Measurements from ENCODE around the gene TGFBR3. TPM values are rescaled to one million over a fixed set of nuclear protein-coding genes. Genes with fewer than 3 reads are reported as not detected.

The TGFBR3 gene
- total and polyA plus RNA-seq, 9 of the 15 experiments (the other 6 are each of a cell fraction or from before 2014, with no cell fraction given) = 3.6 to 32.4 (median 15.6) TPM

DNA sequence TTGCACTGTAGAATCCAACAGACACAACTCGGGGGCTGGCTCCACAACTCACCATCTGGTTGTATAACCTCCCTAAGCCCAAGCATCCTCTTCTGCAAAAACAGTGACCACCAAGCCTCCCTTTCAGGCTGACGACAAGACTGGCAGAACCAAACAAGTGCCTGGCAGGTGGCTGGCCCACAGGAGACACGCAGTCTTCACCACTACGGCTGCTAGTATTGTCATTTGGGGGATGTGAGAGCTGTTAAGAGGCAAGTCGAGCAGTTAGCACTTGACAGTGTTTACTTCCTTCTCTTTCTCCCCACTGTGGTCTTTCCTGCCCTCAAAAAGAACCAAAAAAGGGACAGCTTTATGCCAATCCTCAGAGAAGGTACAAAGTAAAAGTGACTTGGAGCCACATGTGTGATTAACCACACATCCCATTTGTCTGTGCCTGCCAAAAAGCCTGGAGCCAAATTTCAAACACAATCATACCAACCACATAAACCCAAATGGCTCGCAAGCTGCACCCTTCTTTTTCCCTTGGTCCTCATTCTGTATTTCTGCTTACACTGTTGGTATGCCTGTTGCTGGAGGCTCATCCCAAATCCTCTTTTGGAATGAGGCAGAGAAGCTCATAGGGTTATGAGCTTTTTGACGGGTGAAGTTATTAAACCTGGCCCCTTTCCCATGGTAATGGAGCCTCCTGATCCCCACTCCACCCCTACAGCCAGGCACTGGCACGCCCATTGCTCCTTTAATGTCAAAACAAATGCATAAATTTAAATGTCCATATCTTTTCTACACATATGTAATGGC lies 94.1 kb downstream of the TGFBR3 start:
- ATAC-seq (no peak), DNase-seq (ENCODE audit: extremely low read depth in 1 of 4, low spot score in 3 of 4) (no peak), FAIRE-seq (no peak)
- in situ Hi-C loops (cut with MboI) = no loop called here
- TF ChIP-seq BRCA1 (IDR thresholded peaks at IDR 0.05) = no peak
- no peak for TF ChIP-seq BRCA1 (CRISPR knock-in tag; IDR thresholded peaks at IDR 0.05)
- peak; percentile 10 for TF ChIP-seq MEIS2 (IDR thresholded peaks at IDR 0.05; ENCODE audit: partially characterized antibody)
- no peak for TF ChIP-seq ILF3 (IDR thresholded peaks at IDR 0.05; ENCODE audit: borderline replicate concordance)
- TF ChIP-seq NFRKB (IDR thresholded peaks at IDR 0.05; ENCODE audit: low read depth) = no peak
- no peak for TF ChIP-seq RREB1 (CRISPR knock-in tag; IDR thresholded peaks at IDR 0.05)
- TF ChIP-seq, protein P1, sequence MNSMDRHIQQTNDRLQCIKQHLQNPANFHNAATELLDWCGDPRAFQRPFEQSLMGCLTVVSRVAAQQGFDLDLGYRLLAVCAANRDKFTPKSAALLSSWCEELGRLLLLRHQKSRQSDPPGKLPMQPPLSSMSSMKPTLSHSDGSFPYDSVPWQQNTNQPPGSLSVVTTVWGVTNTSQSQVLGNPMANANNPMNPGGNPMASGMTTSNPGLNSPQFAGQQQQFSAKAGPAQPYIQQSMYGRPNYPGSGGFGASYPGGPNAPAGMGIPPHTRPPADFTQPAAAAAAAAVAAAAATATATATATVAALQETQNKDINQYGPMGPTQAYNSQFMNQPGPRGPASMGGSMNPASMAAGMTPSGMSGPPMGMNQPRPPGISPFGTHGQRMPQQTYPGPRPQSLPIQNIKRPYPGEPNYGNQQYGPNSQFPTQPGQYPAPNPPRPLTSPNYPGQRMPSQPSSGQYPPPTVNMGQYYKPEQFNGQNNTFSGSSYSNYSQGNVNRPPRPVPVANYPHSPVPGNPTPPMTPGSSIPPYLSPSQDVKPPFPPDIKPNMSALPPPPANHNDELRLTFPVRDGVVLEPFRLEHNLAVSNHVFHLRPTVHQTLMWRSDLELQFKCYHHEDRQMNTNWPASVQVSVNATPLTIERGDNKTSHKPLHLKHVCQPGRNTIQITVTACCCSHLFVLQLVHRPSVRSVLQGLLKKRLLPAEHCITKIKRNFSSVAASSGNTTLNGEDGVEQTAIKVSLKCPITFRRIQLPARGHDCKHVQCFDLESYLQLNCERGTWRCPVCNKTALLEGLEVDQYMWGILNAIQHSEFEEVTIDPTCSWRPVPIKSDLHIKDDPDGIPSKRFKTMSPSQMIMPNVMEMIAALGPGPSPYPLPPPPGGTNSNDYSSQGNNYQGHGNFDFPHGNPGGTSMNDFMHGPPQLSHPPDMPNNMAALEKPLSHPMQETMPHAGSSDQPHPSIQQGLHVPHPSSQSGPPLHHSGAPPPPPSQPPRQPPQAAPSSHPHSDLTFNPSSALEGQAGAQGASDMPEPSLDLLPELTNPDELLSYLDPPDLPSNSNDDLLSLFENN (IDR thresholded peaks at IDR 0.05; ENCODE audit: low read depth in 2 of 2, low read length in 2 of 2) = no peak
- H3K4me2 ChIP-seq (ENCODE audit: insufficient read depth, low read length) = no peak overlapping the region
- intact Hi-C loops (cut with micrococcal nuclease) = no loop called here
- WGBS (ENCODE audit: insufficient coverage, low coverage, missing lambda C conversion rate) = 71% methylated on average over 8 of the region's 8 CpGs
- ChIA-PET CTCF (ENCODE audit: low intra/inter-chr PET ratio) (interaction anchor here (0.6 kb wide), 1 partner anchor 625 kb away, joined by 3 read pairs; no protein-coding TSS in a partner anchor), POLR2A (interaction anchor here (0.7 to 1.1 kb wide), 3 partner anchors 10 to 11 kb away, joined by 3 read pairs; no protein-coding TSS in a partner anchor)
- H3K9me3 ChIP-seq (replicated peaks; ENCODE audit: control insufficient read depth, insufficient read depth, low read depth, low read length) = no peaks in the 10 kb centered on the region
- no peaks in the 10 kb centered on the region for H3K79me2 ChIP-seq (ENCODE audit: control insufficient read depth, insufficient read depth, low read length)
- H3K36me3 ChIP-seq (ENCODE audit: control insufficient read depth, insufficient read depth, low read length) = peaks cover 7% of the 10 kb centered on the region; the same call in 1 of the 3 replicates
- no peak overlapping the region for H3K9ac ChIP-seq (ENCODE audit: insufficient read depth in 1 of 2, low read depth in 2 of 2, low read length in 2 of 2)
- no peaks in the 10 kb centered on the region for H3K9me1 ChIP-seq (ENCODE audit: control insufficient read depth, insufficient read depth, low read length)
- H4K20me1 ChIP-seq (replicated peaks; ENCODE audit: control insufficient read depth, insufficient read depth, low read length) = no peaks in the 10 kb centered on the region
- no peak overlapping the region for H3K4me3 ChIP-seq
- H2AFZ ChIP-seq (ENCODE audit: low read depth, low read length) = no peak overlapping the region
- BruUV-seq (replicated peaks) = no TSS peak
- H3K4me1 ChIP-seq (replicated peaks in 1 of 2; ENCODE audit: control insufficient read depth in 2 of 2, insufficient read depth in 2 of 2, low read length in 2 of 2) = peaks cover 3 to 13% of the 10 kb centered on the region in 2 experiments; a peak in 3 of 5 replicates
- no peak overlapping the region for H3K27ac ChIP-seq (ENCODE audit: extremely low read depth, low read depth, low read length)
- H3K27me3 ChIP-seq (ENCODE audit: control insufficient read depth in 2 of 2, insufficient read depth in 2 of 2, low read length in 2 of 2) = no peaks in the 10 kb centered on the region
